NCI-H146 treated with DMSO at 0.1 percent for 48 hours (cell line): ENCODE results near the gene UBE2S.
"Not testable (repeated sequence)": the region's sequence is repeated elsewhere in the genome, so short reads cannot be mapped to it uniquely, and the experiment has no call there.

Experiments used
- DNase-seq: peaks from one replicate; lab custom pipeline; 2025; ENCODE audit not compliant: unreplicated experiment; lab: John Stamatoyannopoulos, UW

Gene UBE2S

DNA sequence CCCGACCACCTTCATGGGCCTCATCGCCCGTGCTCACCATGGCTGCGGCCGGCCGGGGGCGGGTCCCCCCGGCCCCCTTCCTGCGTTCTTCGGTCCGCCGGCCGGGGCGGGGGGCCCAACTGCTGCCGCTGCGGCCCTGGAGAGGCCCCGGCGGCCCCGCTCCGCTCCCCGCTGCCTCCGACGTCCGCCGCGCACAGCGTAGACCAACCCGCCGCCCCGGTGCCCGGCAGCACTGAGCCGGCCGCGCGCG, at the start of gene UBE2S:
Gene UBE2S (minus strand): TSS at position 239 of the 250 bp plus-strand sequence. CDS start 199 bp downstream, at position 40.
- not testable (repeated sequence) for DNase-seq

DNA sequence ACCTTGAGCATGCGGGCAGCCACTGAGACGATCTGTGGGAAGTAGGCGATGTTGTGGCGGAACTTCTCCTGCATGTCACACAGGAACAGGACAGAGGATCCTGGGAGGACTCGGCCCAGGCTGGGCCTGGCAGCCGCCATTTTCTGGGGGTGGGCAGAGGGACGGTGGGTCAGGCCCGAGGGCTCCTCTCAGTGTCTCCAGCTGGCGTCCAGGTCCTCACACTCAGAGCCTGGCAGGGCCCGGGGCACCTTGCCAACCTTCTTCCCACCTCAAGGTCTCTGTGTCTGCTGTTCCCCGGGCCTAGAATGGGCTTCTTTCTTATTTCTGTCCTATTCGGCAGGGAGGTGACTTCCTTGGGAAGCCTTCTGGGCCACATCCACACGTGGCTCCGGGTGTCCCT, 48.8 kb upstream of the UBE2S start:
- DNase-seq, result no peak

DNA sequence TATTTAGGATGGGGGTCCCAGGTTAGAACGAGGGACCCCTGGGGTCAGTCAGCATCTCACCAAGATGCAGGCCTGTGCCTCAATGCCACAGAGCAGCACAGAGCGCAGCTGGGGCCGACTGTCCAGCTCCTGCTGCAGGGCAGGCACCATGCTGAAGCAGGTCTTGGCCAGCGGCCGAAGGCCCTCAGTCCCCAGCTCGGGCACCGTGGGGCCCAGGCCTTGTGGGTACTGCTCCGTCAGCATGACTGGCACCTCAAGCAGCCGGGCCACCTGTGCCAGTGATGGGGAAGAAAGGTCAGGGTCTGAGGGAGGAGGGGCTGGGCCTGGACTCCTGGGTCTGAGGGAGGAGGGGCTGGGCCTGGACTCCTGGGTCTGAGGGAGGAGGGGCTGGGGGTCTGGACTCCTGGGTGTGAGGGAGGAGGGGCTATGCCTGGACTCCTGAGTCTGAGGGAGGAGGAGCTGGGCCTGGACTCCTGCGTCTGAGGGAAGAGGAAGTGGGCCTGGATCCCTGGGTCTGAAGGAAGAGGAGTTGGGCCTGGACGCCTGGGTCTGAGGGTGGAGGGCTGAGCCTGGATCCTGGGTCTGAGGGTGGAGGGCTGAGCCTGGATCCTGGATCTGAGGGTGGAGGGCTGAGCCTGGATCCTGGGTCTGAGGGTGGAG, 48.1 kb upstream of the UBE2S start:
- DNase-seq, result no peak

DNA sequence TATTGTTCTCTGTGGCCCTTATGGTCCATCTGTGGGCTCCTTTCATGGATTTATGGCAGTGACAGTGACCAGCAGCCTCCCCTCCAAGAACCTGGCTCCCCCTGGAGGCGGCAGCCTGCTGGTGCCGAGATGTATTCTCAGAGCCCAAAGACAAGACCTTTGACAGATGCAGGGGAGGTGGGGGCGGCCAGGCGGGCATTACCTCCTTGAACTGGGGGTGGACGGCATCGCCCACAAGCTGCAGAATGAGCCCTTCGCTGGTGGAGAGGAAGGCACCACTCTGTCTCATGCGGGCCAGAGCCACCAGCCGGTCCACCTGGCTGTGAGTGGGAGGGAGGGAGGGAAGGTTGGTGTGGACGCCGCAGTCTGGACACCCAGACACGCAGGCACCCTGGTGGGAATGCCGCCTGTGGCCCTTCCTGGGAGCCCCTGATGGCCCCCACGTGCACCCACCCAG, 47.2 kb upstream of the UBE2S start:
- DNase-seq, result peak; percentile 26

DNA sequence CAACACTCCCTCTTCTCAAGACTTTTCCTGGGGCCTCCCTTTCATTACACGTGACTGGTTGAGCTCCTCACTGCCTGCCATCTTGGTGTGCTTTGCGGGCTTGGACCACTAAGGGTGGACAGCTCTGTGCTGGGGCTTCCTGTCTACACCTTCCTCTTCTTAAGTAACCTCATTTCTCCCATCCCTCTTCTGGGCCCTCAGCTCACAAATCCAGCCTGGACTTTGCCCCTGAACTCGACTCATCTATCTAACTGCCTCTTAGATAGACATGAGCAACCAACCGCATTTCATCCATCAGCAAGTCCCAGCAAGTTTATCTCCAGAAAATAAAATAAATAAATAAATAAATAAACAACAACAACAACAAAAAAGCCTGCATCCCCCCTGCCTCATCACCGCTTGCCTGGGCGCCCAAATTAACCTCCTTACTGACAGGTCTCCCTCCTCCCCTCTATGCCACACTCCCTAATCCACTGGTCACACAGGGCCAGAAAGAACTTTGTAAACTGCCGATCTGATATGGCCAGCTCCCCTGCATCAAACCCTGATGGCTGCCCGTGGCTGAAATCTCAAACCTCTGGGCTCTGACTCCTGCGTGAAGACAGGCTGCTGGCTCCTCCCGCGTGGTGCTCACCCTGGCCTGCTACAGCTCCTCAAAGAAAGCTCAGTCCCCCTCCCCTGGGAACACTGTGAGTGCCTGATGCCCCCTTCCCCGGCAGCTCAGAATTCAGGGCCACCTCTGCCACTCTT, 46.1 kb upstream of the UBE2S start:
- no peak for DNase-seq

DNA sequence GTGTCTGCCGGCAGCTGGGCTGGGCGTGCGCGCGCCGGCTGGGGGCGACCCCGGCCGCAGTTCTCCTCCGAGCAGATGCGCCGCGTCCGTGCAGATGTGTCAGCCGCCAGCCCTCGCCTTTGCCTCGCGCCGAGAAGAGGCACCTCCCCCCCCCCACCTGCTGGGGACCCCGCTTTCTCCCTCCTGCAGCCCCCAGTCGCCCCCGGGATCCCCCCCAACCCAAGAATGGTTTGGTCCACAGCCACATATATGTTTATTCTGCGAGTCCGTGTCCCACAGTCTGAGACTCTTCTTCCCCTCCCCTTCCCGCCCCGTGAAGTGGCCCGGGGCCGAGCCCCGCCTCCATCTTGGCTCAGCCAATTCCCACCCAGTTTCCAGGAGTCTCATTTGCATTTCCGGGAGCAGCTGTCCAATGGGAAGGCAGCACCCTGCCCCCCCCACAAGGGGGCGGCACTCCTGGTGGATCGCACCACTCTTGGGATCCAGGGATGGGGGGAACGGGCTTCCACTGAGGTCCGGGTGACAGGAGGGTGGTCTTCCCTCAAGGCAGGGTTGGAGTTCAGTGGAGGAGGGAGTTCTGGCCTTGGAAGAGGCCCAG, 45.3 kb upstream of the UBE2S start:
- peak; percentile 95 for DNase-seq

DNA sequence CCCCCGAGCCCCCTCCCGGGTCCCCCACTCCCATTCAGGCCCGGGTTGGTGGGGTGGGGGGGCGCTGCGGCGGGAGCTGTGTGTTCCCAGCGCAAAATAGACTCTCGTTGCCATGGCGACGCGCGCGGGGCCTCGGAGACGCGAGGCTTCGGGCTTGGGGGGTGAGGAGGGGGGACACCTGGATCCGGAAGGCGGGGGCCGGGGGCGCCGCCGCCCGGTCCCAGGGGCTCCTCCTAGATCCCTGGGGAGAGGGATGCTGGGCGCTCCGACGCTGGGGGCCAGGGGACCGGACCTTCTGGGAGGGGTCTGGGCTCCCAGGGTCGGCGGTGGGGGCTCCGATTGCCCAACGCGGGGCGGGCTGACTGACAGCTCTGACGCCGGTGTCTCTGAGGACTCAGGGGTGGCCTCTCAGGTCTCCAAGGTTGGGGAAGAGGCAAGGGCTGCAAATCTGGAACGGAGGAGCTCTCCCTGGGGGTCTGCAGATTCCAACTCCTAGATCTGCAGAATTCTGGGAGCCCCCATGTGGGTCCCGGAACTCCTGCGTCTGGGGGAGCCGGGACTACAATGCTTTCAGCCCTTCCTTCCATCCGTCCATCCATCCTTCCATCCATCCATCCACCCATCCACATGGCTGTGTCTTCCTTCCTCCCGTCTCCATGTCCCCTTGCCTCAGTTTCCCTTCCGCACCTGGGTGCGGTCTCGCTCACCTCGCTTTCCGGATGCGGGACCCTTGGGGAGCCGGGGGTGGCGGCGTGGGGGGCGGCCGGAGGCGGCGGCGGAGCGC, 44.6 kb upstream of the UBE2S start:
- no peak for DNase-seq

DNA sequence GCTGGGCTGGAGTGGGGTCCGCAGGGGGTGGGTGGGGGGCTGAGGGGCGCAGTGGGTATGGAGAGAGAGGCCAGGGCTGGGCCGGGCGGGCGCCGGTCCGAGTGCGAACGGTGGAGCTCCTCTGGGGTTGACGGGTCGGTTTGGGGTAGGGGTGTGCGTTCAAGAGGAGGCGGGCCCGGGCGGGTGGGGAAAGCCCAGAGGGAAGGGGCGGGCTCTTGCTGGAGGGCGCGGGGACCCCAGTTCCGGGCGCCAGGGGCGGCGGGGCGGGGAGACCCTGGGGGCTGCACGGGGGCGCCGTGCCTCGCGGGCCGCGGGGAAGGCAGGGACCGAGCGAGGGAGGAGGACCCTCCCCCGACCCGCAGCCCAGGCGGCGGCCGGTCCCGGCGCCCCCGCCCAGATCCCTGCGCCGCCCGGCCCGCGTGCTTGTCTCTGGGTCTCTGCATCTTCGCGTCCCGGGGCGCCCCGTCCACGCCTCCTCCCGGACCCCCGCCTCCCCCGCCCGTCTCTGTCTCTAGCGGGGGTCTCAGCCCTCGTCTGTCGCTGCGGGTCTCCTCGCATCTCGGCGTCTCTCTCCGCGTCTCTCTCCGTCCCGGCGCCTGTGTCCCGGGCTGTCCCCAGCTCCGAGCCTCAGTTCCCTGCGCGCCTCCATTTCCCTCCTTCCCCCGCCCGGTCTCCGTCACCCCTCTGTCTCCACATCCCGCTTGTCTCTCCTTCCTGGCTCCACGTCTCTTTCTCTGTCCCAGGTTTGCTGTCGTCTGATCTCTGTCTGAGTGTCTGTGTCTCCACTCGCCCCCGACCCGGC, 43.8 kb upstream of the UBE2S start:
- no peak for DNase-seq

DNA sequence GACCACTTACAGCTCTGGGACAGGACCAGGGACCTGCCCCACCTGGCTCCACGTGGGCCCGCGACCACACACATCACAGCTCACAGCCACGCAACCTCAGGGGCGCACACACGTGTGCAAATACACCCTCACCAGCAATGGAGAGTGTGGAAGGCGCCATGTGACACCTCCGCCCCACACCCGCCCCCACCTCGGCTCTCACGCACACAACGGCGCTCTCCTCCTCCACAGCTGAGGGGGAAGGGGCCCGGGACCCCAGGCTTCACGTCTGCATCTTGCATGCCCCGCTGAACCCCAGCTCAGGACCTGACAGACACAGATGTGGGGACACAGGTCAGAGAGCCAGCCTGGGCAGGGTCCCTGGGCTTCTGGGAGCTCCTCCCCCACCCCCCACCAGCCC, 41.9 kb upstream of the UBE2S start:
- no peak for DNase-seq

DNA sequence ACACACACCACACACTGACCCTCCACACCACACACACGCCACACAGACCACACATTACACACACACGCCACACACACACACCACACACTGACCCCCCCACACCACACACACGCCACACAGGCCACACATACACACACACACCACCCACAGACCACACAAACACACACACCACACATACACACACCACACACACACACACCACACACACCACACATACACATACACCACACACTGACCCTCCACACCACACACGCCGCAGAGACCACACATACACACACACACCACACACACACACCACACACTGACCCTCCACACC, 40.5 kb upstream of the UBE2S start:
- not testable (repeated sequence) for DNase-seq

DNA sequence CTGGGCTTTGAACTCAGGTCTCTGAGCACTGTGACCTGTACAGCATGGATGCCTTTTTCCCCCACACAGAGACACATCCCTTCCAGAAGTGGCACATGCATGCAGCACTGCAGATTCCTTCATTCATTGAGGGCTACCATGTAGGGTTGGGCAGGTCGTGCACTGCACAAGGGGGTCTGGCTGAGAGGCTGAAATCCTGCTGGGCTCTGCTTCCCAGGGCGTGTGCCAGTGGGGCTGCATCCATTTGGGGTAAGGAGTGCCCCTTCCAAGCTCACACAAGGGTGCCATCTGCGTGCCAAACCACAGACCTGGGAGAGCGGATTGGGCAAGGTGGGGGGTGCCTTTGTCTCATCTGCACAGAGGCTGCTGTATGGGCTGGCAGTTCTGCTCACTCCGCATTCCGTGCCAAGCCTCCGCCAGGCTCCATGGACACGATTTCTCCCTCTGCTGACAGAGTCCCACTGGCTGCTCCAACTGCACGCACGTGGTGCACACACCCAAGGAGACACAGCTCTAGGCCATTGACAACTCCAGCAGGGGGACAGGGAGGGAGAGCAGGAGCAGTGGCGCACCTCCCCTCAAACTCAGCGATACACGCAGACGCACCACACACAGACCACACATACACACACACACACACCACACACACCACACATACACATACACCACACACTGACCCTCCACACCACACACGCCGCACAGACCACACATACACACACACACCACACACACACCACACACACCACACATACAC, 40.0 kb upstream of the UBE2S start:
- DNase-seq, result peak; percentile 56

DNA sequence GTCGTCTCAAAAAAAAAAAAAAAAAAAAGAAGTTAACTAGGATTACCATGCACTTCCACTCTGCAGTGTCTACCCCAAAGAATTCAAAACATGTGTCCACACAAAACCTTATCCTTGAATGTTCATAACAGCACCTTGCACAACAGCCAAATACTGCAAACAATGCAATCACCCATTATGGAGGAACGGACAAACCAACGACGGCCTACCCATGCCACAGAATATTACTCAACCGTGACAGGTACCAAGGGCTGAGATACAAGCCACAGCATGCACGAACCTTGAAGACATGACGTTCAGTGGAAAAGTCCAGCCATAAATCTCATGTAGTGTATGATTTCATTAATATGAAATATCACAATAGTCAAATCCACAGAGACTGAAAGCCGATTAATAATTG, 38.5 kb upstream of the UBE2S start:
- no peak for DNase-seq

DNA sequence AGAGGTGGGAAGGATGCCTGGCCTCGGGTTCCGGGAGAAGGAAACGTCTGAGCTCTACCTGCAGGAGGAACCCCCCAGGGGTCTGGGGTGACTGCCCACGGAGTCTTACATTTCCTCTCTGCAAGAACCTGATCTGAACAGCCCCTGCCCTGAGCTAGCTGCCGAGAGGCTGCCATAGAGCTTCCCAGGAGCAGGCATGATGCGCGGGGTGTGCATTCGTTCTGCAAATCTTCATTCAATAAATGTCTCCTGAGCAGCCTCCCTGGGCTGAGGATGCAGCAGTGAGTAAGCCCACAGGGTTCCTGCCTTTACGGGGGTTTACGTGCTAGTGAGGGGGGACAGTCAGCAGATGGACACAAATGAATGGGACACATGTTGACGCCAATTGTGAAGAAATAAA, 37.1 kb upstream of the UBE2S start:
- DNase-seq, result no peak

DNA sequence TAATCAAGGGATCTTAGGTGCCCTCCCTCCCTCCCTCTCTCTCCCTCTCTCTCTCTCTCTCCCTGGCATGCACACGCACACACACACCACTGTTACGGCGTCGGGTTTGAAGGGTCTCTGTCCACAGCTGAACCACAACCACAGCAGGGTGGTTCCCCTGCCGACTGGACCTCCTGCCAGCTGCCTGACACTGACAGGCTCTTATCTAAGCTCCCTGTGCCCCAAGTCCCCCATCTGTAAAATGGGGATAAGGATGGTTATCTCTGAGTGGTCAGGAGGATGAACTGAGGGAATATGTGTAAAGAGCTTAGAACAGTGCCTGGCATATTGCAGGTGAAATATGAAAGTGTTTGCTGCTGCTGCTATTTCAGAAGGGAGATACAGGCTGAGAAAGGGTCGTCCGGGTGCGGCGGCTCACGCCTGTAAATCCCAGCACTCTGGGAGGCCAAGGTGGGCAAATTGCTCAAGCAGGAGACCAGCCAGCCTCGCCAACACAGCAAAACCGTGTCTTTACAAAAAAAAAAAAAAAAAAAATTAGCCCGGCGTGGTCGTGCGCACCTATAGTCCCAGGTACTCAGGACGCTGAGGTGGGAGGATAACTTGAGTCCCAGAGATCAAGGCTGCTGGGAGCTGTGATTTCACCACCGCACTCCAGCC, 36.4 kb upstream of the UBE2S start:
- no peak for DNase-seq

DNA sequence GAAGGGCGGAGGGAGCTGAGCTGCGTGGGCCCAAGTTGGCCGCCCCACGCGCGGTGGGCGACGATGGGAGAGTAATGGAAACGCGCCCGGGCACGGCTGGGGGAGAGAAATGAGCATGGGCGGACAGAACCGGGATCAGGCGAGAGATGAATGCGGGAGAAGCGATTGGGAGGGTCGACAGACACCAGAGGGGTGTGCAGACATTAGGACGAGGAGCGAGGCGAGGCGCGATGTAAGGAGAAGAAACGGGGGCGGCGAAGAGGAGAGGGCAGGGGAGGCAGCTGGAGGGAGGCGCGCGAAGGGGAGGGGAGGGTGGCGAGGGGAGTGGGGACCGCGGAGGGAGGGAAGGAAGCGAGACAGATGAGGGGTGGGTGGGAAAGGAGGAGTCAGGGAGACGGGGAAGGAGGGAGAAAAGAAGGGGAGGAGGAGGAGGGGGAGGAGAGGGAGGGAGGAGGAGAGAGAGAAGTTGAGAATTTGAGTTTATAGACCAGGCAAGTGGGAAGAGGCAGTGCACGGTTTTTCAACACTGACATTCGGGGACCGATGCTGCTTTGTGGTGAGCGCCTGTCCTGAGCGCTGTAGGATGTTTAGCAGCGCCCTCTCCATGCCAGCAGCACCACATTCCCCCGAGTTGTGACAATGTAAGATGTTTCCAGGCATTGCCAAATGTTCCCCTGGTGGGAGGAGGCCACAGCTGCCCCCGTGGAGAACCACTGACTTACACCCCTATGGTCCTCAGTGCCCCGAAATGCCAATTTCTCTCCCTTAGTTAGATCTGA, 35.6 kb upstream of the UBE2S start, which contains the start of gene SHISA7:
Gene SHISA7 (minus strand): TSS at position 256 of the 779 bp plus-strand sequence. CDS start 437 bp downstream, outside the sequence.
- peak; percentile 38 for DNase-seq

DNA sequence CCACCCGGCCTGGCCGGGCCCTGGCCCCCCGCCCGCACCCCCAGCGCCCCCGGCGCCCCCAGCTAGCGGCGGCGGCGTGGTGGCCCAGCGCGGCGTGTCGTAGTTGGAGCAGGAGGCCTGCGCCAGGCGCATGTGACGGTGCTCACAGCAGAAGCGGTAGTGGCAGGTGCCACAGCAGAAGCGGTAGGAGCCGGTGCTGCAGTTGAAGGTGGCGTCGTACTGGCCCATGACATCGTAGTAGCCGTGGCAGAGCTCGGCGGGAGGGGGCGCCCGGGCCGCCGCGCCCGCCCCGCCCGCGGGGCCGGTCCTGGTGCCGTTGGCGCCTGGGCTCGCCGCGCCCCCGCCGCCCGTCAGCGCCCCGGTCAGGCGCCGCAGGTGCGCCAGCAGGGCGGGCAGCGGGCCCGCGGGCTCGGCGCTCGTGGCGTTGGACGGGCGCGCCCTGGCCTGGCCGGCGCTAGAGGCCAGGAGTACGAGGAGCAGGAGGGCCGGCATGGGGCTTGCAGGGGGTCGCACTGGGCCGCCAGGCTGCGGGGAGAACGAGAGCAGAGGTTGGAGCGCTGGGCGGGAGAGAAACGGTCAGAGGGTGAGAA, 34.9 kb upstream of the UBE2S start:
- DNase-seq, result peak; percentile 38

DNA sequence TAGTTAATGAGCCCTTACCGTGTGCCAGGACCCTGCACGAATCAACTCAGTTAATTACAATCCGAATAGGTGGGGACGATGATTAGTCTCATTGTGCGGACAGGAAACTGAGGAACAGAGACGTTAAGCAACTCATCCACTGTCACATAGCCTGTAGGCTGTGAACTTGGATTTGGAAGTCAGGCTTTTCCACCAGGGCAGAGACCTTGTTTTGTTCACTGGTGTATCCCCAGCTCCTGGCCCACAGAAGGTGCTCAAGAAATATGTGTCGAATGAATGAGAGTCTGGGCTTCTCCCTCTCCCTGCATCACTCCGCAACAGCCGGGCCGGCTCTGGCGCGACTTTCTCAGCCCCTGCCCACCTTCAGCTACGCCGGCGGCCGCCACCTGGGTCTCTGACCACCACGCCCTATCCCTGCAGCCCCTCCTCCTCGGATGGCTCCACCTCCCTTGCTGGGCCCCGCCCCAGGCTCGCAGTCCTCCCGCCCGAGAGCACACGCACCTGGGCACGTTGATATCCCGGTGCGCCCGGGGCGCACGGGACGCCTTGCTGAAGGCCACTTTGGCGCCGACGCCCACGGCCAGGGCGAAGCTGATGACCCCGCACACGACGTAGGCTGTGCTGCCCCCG, 34.2 kb upstream of the UBE2S start:
- DNase-seq, result peak; percentile 78

DNA sequence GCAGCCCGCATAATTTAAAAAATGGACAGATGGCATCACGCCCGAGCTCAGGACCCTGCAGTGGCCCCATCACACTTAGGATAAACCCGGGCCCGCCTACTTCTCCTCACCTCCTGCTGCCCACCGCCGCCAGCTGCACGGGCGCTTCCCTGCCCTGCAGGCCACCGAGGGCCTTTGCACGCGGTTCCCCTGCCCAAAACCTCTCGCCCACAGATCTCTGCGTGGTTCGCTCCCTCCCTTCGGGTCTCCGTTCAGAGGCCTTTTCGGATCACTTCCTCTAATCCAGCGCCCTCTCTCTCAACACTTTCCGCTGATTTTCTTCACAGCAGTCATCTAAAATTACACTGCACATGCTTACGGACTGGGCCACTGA, 33.7 kb upstream of the UBE2S start:
- DNase-seq, result no peak
